ENCODE measurements around the gene CABCOCO1.
"Not testable (repeated sequence)": the region's sequence is repeated elsewhere in the genome, so short reads cannot be mapped to it uniquely, and the experiment has no call there.

Gene CABCOCO1

DNA sequence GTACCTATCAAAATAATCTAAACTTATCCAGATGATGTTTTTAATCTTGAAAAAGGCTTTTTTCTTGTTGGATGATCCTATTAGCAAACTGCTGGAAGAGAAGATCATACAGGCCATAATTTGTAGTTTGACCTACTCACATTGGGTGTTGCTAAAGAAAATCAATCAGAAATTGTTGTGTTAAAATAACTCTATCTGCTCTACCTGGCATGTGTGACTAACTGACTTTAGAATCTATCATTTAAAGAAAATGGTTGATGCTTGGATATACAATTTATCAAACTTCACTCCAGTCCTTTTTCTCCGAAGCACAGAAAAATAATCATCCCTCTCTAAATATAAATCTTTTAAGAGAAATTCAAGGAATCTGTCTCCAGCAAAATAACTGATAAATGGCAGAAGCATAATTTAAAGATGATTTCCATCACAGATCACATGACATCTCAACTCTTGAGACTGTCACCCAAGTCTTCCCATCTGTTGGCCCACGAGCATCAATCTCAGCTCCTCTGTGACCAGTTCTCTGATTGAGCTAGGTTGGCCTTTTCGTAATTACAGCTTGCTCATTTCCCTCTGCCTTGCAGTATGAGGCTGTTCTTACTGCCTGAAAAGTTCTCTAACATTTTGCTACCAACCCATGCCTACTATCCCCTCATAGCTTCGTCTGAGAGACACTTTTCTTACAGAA is 36.4 kb downstream of the CABCOCO1 start:
- DNase-seq (ENCODE audit: extremely low spot score) = no peak
- POLR2A ChIA-PET = no interaction called here
- CTCF ChIA-PET = no interaction called here
- TF ChIP-seq, protein P1, sequence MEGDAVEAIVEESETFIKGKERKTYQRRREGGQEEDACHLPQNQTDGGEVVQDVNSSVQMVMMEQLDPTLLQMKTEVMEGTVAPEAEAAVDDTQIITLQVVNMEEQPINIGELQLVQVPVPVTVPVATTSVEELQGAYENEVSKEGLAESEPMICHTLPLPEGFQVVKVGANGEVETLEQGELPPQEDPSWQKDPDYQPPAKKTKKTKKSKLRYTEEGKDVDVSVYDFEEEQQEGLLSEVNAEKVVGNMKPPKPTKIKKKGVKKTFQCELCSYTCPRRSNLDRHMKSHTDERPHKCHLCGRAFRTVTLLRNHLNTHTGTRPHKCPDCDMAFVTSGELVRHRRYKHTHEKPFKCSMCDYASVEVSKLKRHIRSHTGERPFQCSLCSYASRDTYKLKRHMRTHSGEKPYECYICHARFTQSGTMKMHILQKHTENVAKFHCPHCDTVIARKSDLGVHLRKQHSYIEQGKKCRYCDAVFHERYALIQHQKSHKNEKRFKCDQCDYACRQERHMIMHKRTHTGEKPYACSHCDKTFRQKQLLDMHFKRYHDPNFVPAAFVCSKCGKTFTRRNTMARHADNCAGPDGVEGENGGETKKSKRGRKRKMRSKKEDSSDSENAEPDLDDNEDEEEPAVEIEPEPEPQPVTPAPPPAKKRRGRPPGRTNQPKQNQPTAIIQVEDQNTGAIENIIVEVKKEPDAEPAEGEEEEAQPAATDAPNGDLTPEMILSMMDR (IDR thresholded peaks at IDR 0.05; ENCODE audit: control extremely low read depth, extremely low read depth, low read depth, missing control alignments) = no peak

DNA sequence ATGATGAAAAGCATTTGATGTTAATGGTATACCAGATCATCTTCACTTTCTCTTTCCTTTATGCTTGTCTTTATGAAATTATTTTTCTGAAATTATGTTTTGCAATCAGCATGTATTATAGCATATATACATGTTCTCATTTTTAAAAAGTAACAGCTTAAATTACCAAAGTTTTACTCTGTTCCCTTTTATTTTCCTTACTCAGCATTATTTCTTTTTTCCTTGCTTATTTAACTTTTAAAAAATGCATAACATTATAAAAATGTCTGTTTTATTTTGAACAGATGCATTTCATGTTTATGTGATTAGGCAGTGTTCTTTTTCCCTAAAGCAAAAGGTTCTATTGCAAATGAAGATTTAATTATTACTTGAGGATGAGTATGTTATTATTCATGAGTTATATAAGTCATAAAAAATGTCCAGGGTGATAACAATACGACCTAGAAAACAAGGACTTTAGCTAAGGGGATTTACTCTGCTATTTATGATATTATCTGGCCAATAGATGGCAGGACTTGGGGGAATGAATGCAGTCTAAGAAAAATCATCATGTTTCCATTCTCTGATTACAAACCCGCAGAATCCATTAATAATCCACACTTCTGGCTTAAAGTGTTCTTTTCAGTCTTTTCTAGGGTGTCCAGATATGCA is 38.5 kb downstream of the CABCOCO1 start:
- TF ChIP-seq, protein P1 (IDR thresholded peaks at IDR 0.05; ENCODE audit: control extremely low read depth, extremely low read depth, low read depth, missing control alignments) = no peak
- ChIA-PET CTCF (no interaction called here), POLR2A (no interaction called here)
- no peak for DNase-seq (ENCODE audit: extremely low spot score)

DNA sequence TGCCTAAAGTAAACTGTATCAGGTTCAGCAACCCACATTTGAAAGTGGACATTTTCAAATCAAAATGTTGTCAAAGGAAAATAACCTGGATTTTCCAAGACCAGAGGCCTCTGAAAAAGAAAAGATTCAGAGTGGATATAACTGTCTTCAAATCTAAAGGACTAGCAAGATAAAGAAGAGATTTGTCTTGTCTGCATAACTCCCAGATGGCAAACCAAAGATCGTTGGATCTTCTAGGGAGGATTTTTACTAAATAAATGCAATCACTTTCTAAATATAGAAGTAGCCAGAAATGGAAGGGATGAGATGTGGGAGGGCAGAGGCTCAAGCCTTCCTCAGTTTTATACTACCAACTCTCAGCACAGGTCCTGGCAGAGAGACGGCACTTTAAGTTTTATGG is 39.0 kb downstream of the CABCOCO1 start:
- CTCF ChIA-PET = no interaction called here
- no peak for DNase-seq (ENCODE audit: extremely low spot score)
- TF ChIP-seq, protein P1 (IDR thresholded peaks at IDR 0.05; ENCODE audit: control extremely low read depth, extremely low read depth, low read depth, missing control alignments) = no peak

DNA sequence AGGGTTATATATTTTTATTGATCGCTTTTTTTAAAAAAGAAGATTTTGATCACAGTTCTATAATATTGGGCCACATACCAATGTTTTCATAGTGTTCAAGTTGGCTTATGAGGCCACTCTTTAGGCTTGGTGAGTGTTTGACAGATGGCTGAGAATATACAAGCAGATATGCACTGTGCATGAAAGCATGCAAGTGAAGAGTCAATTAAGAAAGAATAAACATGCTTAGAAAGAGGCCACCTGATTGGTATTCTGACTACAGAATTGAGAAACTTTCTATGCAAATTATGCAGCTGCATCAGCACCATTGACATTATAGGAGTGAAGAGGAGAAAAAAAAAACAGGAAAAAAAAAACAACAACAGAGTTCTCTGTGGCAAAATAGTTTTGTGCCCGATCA is 39.9 kb downstream of the CABCOCO1 start:
- CTCF ChIA-PET = no interaction called here
- POLR2A ChIA-PET = no interaction called here
- TF ChIP-seq, protein P1 (IDR thresholded peaks at IDR 0.05; ENCODE audit: control extremely low read depth, extremely low read depth, low read depth, missing control alignments) = no peak

More for the DNA sequence above, 39.0 kb downstream of the CABCOCO1 start:
- POLR2A ChIA-PET = no interaction called here

DNA sequence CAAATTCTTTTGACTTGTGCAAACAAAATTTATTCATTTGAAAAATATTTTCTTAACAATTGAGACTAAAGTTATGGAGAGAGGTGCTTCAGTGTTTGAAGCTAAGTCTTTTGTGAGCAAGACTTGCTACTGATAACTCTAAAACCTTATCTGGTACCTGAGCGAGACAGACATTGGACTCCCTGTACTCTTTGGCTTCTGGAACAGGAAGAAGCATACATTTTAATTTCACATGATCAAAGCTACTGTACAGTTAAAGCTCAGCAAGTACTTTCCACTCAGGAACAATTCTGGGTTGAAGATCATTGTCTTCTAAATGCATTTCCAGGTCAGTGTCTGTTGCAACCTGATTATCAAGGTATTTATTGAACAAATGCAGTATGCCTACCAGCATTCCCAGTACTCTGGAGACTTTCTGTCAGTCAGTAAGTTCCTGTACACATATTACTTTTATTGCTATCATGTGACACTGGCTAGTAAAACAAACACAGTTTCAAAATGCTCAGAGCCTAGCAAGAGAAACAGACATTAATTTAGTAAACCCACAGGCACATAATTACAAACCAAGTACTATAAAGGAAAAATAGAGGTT is 42.4 kb downstream of the CABCOCO1 start:
- TF ChIP-seq, protein P1 (IDR thresholded peaks at IDR 0.05; ENCODE audit: control extremely low read depth, extremely low read depth, low read depth, missing control alignments) = no peak
- ChIA-PET CTCF (no interaction called here), POLR2A (no interaction called here)
- no peak for DNase-seq (ENCODE audit: extremely low spot score)

More for the DNA sequence above, 39.9 kb downstream of the CABCOCO1 start:
- no peak for DNase-seq (ENCODE audit: extremely low spot score)

DNA sequence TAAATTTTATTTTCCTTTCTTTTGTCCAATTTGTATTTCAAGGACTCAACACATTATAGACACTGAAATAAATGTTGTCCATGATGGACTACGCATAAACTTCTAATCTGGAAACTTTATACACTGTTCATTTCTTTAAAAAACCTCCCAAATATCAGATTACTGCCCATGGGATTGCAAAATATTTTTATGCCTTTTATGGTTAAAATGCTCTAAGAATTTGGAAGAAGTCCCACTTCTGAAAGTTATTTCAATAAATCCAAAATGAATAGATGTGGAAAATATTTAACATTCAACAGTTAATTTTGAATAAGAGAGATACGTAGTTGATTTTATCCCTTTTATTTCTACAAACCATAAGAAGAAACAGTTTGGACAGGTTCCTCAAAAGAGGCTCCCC is 46.1 kb downstream of the CABCOCO1 start:
- ChIA-PET CTCF (no interaction called here), POLR2A (no interaction called here)
- TF ChIP-seq, protein P1 (IDR thresholded peaks at IDR 0.05; ENCODE audit: control extremely low read depth, extremely low read depth, low read depth, missing control alignments) = no peak
- no peak for DNase-seq (ENCODE audit: extremely low spot score)

DNA sequence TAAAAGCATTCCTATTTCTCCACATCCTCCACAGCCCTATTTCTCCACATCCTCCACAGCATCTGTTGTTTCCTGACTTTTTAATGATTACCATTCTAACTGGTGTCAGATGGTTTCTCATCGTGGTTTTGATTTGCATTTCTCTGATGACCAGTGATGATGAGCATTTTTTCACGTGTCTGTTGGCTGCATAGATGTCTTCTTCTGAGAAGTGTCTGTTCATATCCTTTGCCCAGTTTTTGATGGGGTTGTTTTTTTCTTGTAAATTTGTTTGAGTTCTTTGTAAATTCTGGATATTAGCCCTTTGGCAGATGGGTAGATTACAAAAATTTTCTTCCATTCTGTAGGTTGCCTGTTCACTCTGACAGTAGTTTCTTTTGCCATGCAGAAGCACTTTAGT is 49.4 kb downstream of the CABCOCO1 start:
- CTCF ChIA-PET; DNase-seq (ENCODE audit: extremely low spot score); POLR2A ChIA-PET: not testable (repeated sequence)

DNA sequence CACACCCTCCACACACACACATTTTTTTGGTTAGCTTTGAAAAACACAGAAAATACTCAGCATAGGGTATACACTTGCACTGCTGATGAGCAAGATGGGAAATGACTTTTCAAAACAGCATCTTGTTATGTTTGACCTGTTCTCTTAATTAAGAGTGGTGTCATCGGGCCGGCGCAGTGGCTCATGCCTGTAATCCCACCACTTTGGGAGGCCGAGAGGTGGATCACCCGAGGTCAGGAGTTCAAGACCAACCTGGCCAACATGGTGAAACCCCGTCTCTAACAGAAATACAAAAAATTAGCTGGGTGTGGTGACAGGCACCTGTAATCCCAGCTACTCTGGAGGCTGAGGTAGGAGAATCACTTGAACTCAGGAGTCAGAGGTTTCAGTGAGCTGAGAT is 56.7 kb downstream of the CABCOCO1 start:
- DNase-seq (ENCODE audit: extremely low spot score); POLR2A ChIA-PET; CTCF ChIA-PET: not testable (repeated sequence)

All from GM10248 (cell line).